ENCODE data around the gene TMEM209. TPM values are rescaled to one million over a fixed set of nuclear protein-coding genes. Genes with fewer than 3 reads are reported as not detected.

Gene TMEM209
- total RNA-seq, 1 experiment from 2014 or later: 21.0 TPM

DNA sequence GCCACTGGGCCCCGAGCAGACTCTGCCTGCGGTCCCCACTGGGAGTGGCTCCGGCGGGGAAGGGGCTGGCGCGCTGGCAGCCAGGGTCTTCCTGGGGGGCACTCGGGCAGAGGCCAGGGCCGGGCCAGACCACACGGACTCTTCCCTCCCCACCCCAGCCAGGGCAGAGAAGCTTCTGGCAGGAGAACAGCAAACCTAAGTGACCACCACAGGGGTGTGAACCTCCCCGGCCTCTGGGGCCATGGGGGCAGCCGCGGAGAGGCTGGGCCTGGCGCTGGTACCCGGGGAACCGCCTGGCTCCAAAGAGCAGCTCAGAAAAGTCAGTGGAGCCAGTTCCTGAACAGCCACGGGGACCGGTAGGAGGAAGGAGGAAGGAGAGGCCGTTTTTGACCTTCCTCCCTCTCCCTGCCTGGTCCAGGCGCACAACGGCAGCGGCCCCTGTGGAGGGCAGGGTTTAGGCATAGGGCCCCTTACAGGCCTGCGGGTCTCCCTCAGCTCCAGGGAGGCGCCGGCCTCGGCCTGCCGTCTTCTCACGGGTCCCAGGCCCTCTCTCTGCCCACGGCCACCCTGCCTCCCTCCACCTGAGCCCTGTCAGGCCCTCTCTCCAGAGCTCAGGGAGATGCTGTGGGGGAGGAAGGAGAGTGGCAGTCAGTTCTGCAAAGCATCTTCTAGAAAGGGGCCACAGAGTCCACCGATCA lies 51.8 kb downstream of the TMEM209 start (continued):
- TF ChIP-seq, protein P1, sequence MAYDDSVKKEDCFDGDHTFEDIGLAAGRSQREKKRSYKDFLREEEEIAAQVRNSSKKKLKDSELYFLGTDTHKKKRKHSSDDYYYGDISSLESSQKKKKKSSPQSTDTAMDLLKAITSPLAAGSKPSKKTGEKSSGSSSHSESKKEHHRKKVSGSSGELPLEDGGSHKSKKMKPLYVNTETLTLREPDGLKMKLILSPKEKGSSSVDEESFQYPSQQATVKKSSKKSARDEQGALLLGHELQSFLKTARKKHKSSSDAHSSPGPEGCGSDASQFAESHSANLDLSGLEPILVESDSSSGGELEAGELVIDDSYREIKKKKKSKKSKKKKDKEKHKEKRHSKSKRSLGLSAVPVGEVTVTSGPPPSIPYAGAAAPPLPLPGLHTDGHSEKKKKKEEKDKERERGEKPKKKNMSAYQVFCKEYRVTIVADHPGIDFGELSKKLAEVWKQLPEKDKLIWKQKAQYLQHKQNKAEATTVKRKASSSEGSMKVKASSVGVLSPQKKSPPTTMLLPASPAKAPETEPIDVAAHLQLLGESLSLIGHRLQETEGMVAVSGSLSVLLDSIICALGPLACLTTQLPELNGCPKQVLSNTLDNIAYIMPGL (CRISPR knock-in tag; IDR thresholded peaks at IDR 0.05): no peak
- no peak for TF ChIP-seq SMAD4 (CRISPR knock-in tag; IDR thresholded peaks at IDR 0.05)

- ChIA-PET CTCF (interaction anchor here (2.0 kb wide), 1 partner anchor 605 kb away, joined by 10 read pairs; no protein-coding TSS in a partner anchor), POLR2A (no interaction called here)
- TF ChIP-seq ZNF423 (CRISPR knock-in tag; IDR thresholded peaks at IDR 0.05) (no peak), ZMAT4 (CRISPR knock-in tag; IDR thresholded peaks at IDR 0.05) (no peak), CBFB (CRISPR knock-in tag; IDR thresholded peaks at IDR 0.05; ENCODE audit: low read depth) (no peak), NFE2L1 (CRISPR knock-in tag; IDR thresholded peaks at IDR 0.05) (no peak), USF1 (CRISPR knock-in tag; IDR thresholded peaks at IDR 0.05) (no peak), ZNF425 (CRISPR knock-in tag; conservative IDR thresholded peaks at IDR 0.05) (no peak), ZNF219 (CRISPR knock-in tag; IDR thresholded peaks at IDR 0.05; ENCODE audit: borderline replicate concordance) (no peak), SMAD4 (CRISPR knock-in tag; IDR thresholded peaks at IDR 0.05) (no peak), ERG (CRISPR knock-in tag; IDR thresholded peaks at IDR 0.05) (no peak), ESRRA (CRISPR knock-in tag; IDR thresholded peaks at IDR 0.05; ENCODE audit: borderline replicate concordance) (no peak), MLX (CRISPR knock-in tag; IDR thresholded peaks at IDR 0.05) (no peak), IRF2 (CRISPR knock-in tag; IDR thresholded peaks at IDR 0.05; ENCODE audit: borderline replicate concordance, low read depth) (no peak), ZNF512 (CRISPR knock-in tag; IDR thresholded peaks at IDR 0.05; ENCODE audit: borderline replicate concordance) (no peak), PREB (CRISPR knock-in tag; IDR thresholded peaks at IDR 0.05; ENCODE audit: borderline replicate concordance) (no peak), ZNF396 (CRISPR knock-in tag; IDR thresholded peaks at IDR 0.05; ENCODE audit: borderline replicate concordance) (no peak), TEAD4 (CRISPR knock-in tag; IDR thresholded peaks at IDR 0.05) (no peak), ZNF263 (CRISPR knock-in tag; IDR thresholded peaks at IDR 0.05; ENCODE audit: low read depth) (no peak)
- TF ChIP-seq, protein P2, sequence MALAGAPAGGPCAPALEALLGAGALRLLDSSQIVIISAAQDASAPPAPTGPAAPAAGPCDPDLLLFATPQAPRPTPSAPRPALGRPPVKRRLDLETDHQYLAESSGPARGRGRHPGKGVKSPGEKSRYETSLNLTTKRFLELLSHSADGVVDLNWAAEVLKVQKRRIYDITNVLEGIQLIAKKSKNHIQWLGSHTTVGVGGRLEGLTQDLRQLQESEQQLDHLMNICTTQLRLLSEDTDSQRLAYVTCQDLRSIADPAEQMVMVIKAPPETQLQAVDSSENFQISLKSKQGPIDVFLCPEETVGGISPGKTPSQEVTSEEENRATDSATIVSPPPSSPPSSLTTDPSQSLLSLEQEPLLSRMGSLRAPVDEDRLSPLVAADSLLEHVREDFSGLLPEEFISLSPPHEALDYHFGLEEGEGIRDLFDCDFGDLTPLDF (CRISPR knock-in tag; IDR thresholded peaks at IDR 0.05): no peak
- TF ChIP-seq, protein P3, sequence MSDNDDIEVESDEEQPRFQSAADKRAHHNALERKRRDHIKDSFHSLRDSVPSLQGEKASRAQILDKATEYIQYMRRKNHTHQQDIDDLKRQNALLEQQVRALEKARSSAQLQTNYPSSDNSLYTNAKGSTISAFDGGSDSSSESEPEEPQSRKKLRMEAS (CRISPR knock-in tag; IDR thresholded peaks at IDR 0.05): no peak
- Mint-ChIP-seq H3K36me3 (peaks cover 8% of the 10 kb centered on the region; the same call in 1 of the 2 replicates), H3K27ac (no peak overlapping the region), H3K4me3 (no peak overlapping the region), H3K27me3 (ENCODE audit: low read depth) (no peaks in the 10 kb centered on the region), H3K4me1 (peaks cover 7% of the 10 kb centered on the region), H3K9me3 (0 out of 2 replicates have a peak, but pooled peaks cover 3% of the 10 kb centered on the region)
- no peak for ATAC-seq
- DNase-seq (ENCODE audit: low spot score): no peak
Measured at GRCh38 chr7:130152493-130153210, 52.6 kb downstream of the TMEM209 start.
